IMR-90 (cell line): Measurements from ENCODE around the gene CDHR3. TPM values are rescaled to one million over a fixed set of nuclear protein-coding genes. Genes with fewer than 3 reads are reported as not detected.

Experiments
- ATAC-seq: fragments of 200-7000 bp; cut with Tn5 transposase; 2 replicates; pipeline ENCODE4 v1.9.1; 2020; ENCODE audit warnings: low read depth, mild to moderate bottlenecking, moderate library complexity
- BruUV-seq: library from RNA; stranded (reverse); fragments of 400-500 nt; replicated peaks from 2 replicates; lab custom pipeline; 2021; lab: Mats Ljungman, UMichigan
- CTCF ChIA-PET: fragments of 300-600 bp; formaldehyde crosslinking; extraction: SDS; loops from one replicate; lab custom pipeline; 2021; ENCODE audit warnings: antibody characterized with exemption; lab: Yijun Ruan, JAX
- POLR2A ChIA-PET: fragments of 300-600 bp; sonication (Branson Sonifier 250); formaldehyde crosslinking; loops from one replicate; lab custom pipeline; 2022; ENCODE audit warnings: antibody characterized with exemption; ENCODE audit not compliant: unreplicated experiment; lab: Charles Lee
- DNase-seq: peaks from one replicate; pipeline ENCODE4 v3.0.0; 2013
- H2AFZ ChIP-seq: replicated peaks from 2 replicates; pipeline ENCODE3; 2013; ENCODE audit warnings: low read length, mild to moderate bottlenecking; ENCODE audit not compliant: poor library complexity
- H2AK5ac ChIP-seq: 2 replicates; pipeline ENCODE4 v1.6.1; 2013; ENCODE audit warnings: low read depth, low read length, inconsistent platforms
- H2AK9ac ChIP-seq: replicated peaks from 2 replicates; pipeline ENCODE3; 2013; ENCODE audit warnings: mild to moderate bottlenecking, low read depth, low read length, moderate library complexity; ENCODE audit not compliant: poor library complexity
- H2BK120ac ChIP-seq: 2 replicates; pipeline ENCODE4 v1.6.1; 2013; ENCODE audit warnings: low read depth, low read length, inconsistent platforms
- H2BK15ac ChIP-seq: 3 replicates; pipeline ENCODE4 v1.6.1; 2013; ENCODE audit warnings: low read depth, low read length, inconsistent platforms
- H2BK20ac ChIP-seq: 2 replicates; pipeline ENCODE4 v1.6.1; 2013; ENCODE audit warnings: low read depth, mild to moderate bottlenecking, inconsistent platforms, low read length, moderate library complexity
- H2BK5ac ChIP-seq: 2 replicates; pipeline ENCODE4 v1.6.1; 2013; ENCODE audit warnings: mild to moderate bottlenecking, low read depth, low read length, inconsistent platforms; ENCODE audit not compliant: poor library complexity, severe bottlenecking
- H3K14ac ChIP-seq: replicated peaks from 2 replicates; pipeline ENCODE4 v1.6.1; 2013; ENCODE audit warnings: low read depth, low read length, inconsistent platforms
- H3K18ac ChIP-seq: 2 replicates; pipeline ENCODE4 v1.6.1; 2013; ENCODE audit warnings: low read depth, low read length, control low read depth
- H3K23ac ChIP-seq: 2 replicates; pipeline ENCODE4 v1.6.1; 2013; ENCODE audit warnings: low read depth, low read length, inconsistent platforms
- H3K27ac ChIP-seq: 2 replicates; pipeline ENCODE4 v1.5.1; 2013; ENCODE audit warnings: mild to moderate bottlenecking, control low read depth, low read length; ENCODE audit not compliant: insufficient read depth
- H3K27me3 ChIP-seq: 2 replicates; pipeline ENCODE4 v1.6.1; 2013; ENCODE audit warnings: low read length; ENCODE audit not compliant: control insufficient read depth, insufficient read depth
- H3K36me3 ChIP-seq: 2 replicates; pipeline ENCODE4 v1.6.1; 2013; ENCODE audit warnings: low read length, mixed read lengths; ENCODE audit not compliant: control insufficient read depth, insufficient read depth
- H3K4ac ChIP-seq: 2 replicates; pipeline ENCODE4 v1.6.1; 2013; ENCODE audit warnings: low read depth, low read length, inconsistent platforms
- H3K4me1 ChIP-seq: 2 replicates; pipeline ENCODE4 v1.6.1; 2013; ENCODE audit warnings: low read length, mixed read lengths; ENCODE audit not compliant: control insufficient read depth, insufficient read depth
- H3K4me2 ChIP-seq: 2 replicates; pipeline ENCODE4 v1.6.1; 2013; ENCODE audit warnings: low read depth, mild to moderate bottlenecking, control low read depth, low read length, moderate library complexity
- H3K4me3 ChIP-seq: 2 replicates; pipeline ENCODE4 v1.5.1; 2013; ENCODE audit warnings: low read depth, mild to moderate bottlenecking, control low read depth, low read length, moderate library complexity; ENCODE audit not compliant: insufficient read depth
- H3K56ac ChIP-seq: 2 replicates; pipeline ENCODE4 v1.6.1; 2013; ENCODE audit warnings: low read length, inconsistent platforms; ENCODE audit not compliant: insufficient read depth; ENCODE audit errors: extremely low read depth
- H3K79me1 ChIP-seq, 2 experiments: 2 replicates each; pipeline ENCODE4 v1.6.1; 2013; ENCODE audit warnings: low read length in 2 of 2, inconsistent platforms in 1 of 2, low read depth in 1 of 2
- H3K9ac ChIP-seq: 2 replicates; pipeline ENCODE4 v1.6.1; 2013; ENCODE audit warnings: low read depth, low read length, control low read depth
- H3K9me1 ChIP-seq: 2 replicates; pipeline ENCODE4 v1.6.1; 2013; ENCODE audit warnings: low read length, inconsistent platforms; ENCODE audit not compliant: insufficient read depth
- H3K9me3 ChIP-seq: 2 replicates; pipeline ENCODE4 v1.6.1; 2013; ENCODE audit warnings: low read length; ENCODE audit not compliant: control insufficient read depth, insufficient read depth
- H4K20me1 ChIP-seq: 2 replicates; pipeline ENCODE4 v1.6.1; 2013; ENCODE audit warnings: low read length, inconsistent platforms; ENCODE audit not compliant: insufficient read depth
- H4K5ac ChIP-seq: 2 replicates; pipeline ENCODE4 v1.6.1; 2013; ENCODE audit warnings: mild to moderate bottlenecking, low read depth, low read length, control low read depth
- H4K8ac ChIP-seq, 2 experiments: 2 replicates each; pipeline ENCODE4 v1.6.1; 2013; ENCODE audit warnings: low read depth in 2 of 2, low read length in 2 of 2, control low read depth in 1 of 2, inconsistent platforms in 1 of 2
- H4K91ac ChIP-seq: 2 replicates; pipeline ENCODE4 v1.6.1; 2013; ENCODE audit warnings: low read depth, low read length, inconsistent platforms; ENCODE audit not compliant: insufficient read depth
- BHLHE40 ChIP-seq: fragments of 150-350 bp; IDR thresholded peaks from 2 replicates; pipeline ENCODE4 v1.6.1; 2016; ENCODE audit warnings: mild to moderate bottlenecking, low read depth, low read length
- CEBPB ChIP-seq: IDR thresholded peaks from 2 replicates; pipeline ENCODE4 v1.6.1; 2012; ENCODE audit warnings: low read depth, low read length, improper control_type of control experiment
- FOS ChIP-seq: fragments of 150-350 bp; IDR thresholded peaks from 2 replicates; pipeline ENCODE4 v1.6.1; 2016; ENCODE audit warnings: low read depth, low read length
- MAFK ChIP-seq: IDR thresholded peaks from 2 replicates; pipeline ENCODE4 v1.6.1; 2012; ENCODE audit warnings: low read depth, low read length, improper control_type of control experiment
- MAZ ChIP-seq: IDR thresholded peaks from 2 replicates; pipeline ENCODE4 v1.6.1; 2012; ENCODE audit warnings: low read depth, mild to moderate bottlenecking, low read length, improper control_type of control experiment, moderate library complexity, borderline replicate concordance
- MXI1 ChIP-seq: IDR thresholded peaks from 2 replicates; pipeline ENCODE4 v1.6.1; 2012; ENCODE audit warnings: low read depth, mild to moderate bottlenecking, low read length, moderate library complexity, borderline replicate concordance
- NFE2L2 ChIP-seq: fragments of 150-350 bp; IDR thresholded peaks from 2 replicates; pipeline ENCODE4 v1.6.1; 2016; ENCODE audit warnings: low read depth, mild to moderate bottlenecking, low read length
- POLR2A ChIP-seq: IDR thresholded peaks from 2 replicates; pipeline ENCODE4 v1.6.1; 2012; ENCODE audit warnings: mild to moderate bottlenecking, low read depth, low read length
- RAD21 ChIP-seq: IDR thresholded peaks from 2 replicates; pipeline ENCODE4 v1.6.1; 2012; ENCODE audit warnings: low read length, improper control_type of control experiment
- RCOR1 ChIP-seq: IDR thresholded peaks from 2 replicates; pipeline ENCODE4 v1.6.1; 2012; ENCODE audit warnings: mild to moderate bottlenecking, low read length, improper control_type of control experiment; ENCODE audit not compliant: insufficient replicate concordance
- RFX5 ChIP-seq: IDR thresholded peaks from 2 replicates; pipeline ENCODE4 v1.8.0; 2012; ENCODE audit warnings: low read depth, mild to moderate bottlenecking, low read length, moderate library complexity
- WGBS, 2 experiments: methylation state at CpG; one replicate each; pipeline versions ENCODE4 v1.1.5 to v1.1.7; 2013; ENCODE audit warnings: missing lambda C conversion rate in 2 of 2; ENCODE audit not compliant: insufficient read length in 1 of 2; ENCODE audit errors: extremely low coverage in 2 of 2; 5-methylcytosine and 5-hydroxymethylcytosine counted together
- dilution Hi-C: fragments of 300-500 bp; cut with HindIII; formaldehyde crosslinking; loops from one replicate; pipeline ENCODE4 v1.14.3; 2018; ENCODE audit warnings: low sequenced_read_pairs; ENCODE audit not compliant: unreplicated experiment
- in situ Hi-C: fragments of 300-500 bp; cut with MboI; formaldehyde crosslinking; loops from 3 replicates; pipeline ENCODE4 v1.14.3; 2019; ENCODE audit warnings: low sequenced_read_pairs, inconsistent platforms, mixed read lengths
- intact Hi-C: fragments of 100-400 bp; cut with micrococcal nuclease; formaldehyde crosslinking; loops from 2 replicates; pipeline ENCODE4 v1.10.0; 2022
- polyA plus RNA-seq, 3 experiments: library from polyadenylated mRNA; depleted of rRNA; stranded (reverse); fragments of >200 nt; gene quantifications; 2 replicates each; pipeline ENCODE4 v1.2.3, GENCODE V29; 2012; ENCODE audit warnings: low replicate concordance in 1 of 3
- total RNA-seq: library from RNA; depleted of rRNA; stranded (reverse); fragments of >200 nt; gene quantifications from 2 replicates; pipeline ENCODE4 v1.2.3, GENCODE V29; 2012
- TF ChIP-seq, protein P1 (sequence below): conservative IDR thresholded peaks from 2 replicates; pipeline ENCODE4 v1.5.1; 2012; ENCODE audit warnings: mild to moderate bottlenecking, low read depth, low read length, improper control_type of control experiment
- TF ChIP-seq, protein P2 (sequence below): fragments of 150-350 bp; IDR thresholded peaks from 2 replicates; pipeline ENCODE4 v1.6.1; 2016; ENCODE audit warnings: low read depth, mild to moderate bottlenecking, low read length, moderate library complexity, borderline replicate concordance
- TF ChIP-seq, protein P3 (sequence below): fragments of 150-350 bp; IDR thresholded peaks from 2 replicates; pipeline ENCODE4 v1.6.1; 2017; ENCODE audit warnings: mild to moderate bottlenecking, antibody characterized with exemption, low read length, low read depth

Gene CDHR3
- total and polyA plus RNA-seq, 2 of the 4 experiments (the other 2 are of a cell fraction): 0.96 to 1.6 TPM

DNA sequence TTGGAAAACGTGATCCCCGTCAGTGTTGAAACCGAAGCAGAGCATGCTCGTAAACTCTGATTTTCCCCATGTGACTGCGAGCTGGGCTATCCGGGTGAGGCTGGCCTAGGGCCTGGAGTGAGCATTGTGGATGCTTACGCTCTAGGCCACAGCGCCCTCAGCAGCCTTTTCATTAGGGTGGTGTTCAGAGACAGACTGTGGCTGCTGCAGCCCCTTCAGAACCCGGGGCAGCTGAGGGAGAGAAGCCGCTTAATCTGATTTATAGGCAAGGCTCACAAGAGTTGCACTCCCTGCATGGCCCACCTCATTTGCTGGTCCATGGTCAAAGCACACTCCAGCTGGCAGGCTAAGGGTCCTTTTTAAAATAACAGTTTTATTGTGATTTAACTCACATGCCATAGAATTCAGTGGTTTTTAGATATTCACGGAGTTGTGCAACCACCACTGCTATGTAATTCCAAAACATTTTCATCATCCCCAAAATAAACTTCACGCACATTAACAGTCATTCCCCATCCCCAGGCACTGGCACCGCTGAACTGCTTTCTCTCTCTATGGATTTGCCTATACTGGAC, 76.5 kb downstream of the CDHR3 start:
- Histone ChIP-seq H3K56ac (0 out of 2 replicates have a peak overlapping the region, but pooled peaks have one; percentile 25), H4K91ac (peak overlapping the region; percentile 74), H3K4me3 (no peak overlapping the region), H3K36me3 (no peaks in the 10 kb centered on the region), H4K8ac (peak overlapping the region; percentile 17 to 78; a peak in 3 of 4 replicates), H3K27ac (peak overlapping the region; percentile 78), H3K27me3 (peaks cover 4% of the 10 kb centered on the region), H3K4me2 (no peak overlapping the region), H2BK120ac (peak overlapping the region; percentile 89), H3K79me1 (no peaks in the 10 kb centered on the region), H3K14ac (peak overlapping the region; percentile 68; the same call in 1 of the 2 replicates), H2AK5ac (peak overlapping the region; percentile 71), H2AK9ac (peak overlapping the region; percentile 1), H2BK5ac (peak overlapping the region; percentile 47), H3K9ac (no peak overlapping the region), H2BK15ac (peak overlapping the region; percentile 40), H2AFZ (peak overlapping the region; percentile 11), H2BK20ac (peak overlapping the region; percentile 90), H3K18ac (peak overlapping the region; percentile 81), H3K23ac (peak overlapping the region; percentile 55; the same call in 1 of the 2 replicates), H3K9me3 (0 out of 2 replicates have a peak, but pooled peaks cover 4% of the 10 kb centered on the region), H4K5ac (peak overlapping the region; percentile 40), H3K4ac (peak overlapping the region; percentile 91), H3K9me1 (peaks cover 21% of the 10 kb centered on the region), H4K20me1 (no peaks in the 10 kb centered on the region), H3K4me1 (peaks cover 32% of the 10 kb centered on the region)
- no TSS peak for BruUV-seq
- in situ Hi-C loops (loop anchor here (5.0 kb wide), 2 partner anchors 272 to 392 kb away; no protein-coding TSS in a partner anchor), intact Hi-C loops (loop anchor here (1.0 to 10.0 kb wide), 5 partner anchors 30 to 895 kb away; partner anchors contain the start of gene EFCAB10), dilution Hi-C loops (no loop called here)
- DNase-seq: peak; percentile 92
- CTCF ChIA-PET: interaction anchor here (1.0 to 3.0 kb wide), 3 partner anchors 26 to 280 kb away, joined by 3 to 9 read pairs (median 4); no protein-coding TSS in a partner anchor
- 36% methylated on average over 9 of the region's 13 CpGs; no CpG with 5 or more reads in 1 of the 2 experiments for WGBS, 2 experiments
- POLR2A ChIA-PET: no interaction called here
- peak; percentile 79 for ATAC-seq
- TF ChIP-seq CEBPB (peak; percentile 99), RCOR1 (peak; percentile 73), RAD21 (peak; percentile 40), POLR2A (no peak), NFE2L2 (no peak), MAFK (no peak), MXI1 (no peak), MAZ (no peak), FOS (0 out of 2 replicates have a peak, but pooled peaks have one; percentile 31), BHLHE40 (peak; percentile 84), RFX5 (0 out of 2 replicates have a peak, but pooled peaks have one; percentile 4)
- TF ChIP-seq, protein P1, sequence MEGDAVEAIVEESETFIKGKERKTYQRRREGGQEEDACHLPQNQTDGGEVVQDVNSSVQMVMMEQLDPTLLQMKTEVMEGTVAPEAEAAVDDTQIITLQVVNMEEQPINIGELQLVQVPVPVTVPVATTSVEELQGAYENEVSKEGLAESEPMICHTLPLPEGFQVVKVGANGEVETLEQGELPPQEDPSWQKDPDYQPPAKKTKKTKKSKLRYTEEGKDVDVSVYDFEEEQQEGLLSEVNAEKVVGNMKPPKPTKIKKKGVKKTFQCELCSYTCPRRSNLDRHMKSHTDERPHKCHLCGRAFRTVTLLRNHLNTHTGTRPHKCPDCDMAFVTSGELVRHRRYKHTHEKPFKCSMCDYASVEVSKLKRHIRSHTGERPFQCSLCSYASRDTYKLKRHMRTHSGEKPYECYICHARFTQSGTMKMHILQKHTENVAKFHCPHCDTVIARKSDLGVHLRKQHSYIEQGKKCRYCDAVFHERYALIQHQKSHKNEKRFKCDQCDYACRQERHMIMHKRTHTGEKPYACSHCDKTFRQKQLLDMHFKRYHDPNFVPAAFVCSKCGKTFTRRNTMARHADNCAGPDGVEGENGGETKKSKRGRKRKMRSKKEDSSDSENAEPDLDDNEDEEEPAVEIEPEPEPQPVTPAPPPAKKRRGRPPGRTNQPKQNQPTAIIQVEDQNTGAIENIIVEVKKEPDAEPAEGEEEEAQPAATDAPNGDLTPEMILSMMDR: peak; percentile 34
- TF ChIP-seq, protein P2, sequence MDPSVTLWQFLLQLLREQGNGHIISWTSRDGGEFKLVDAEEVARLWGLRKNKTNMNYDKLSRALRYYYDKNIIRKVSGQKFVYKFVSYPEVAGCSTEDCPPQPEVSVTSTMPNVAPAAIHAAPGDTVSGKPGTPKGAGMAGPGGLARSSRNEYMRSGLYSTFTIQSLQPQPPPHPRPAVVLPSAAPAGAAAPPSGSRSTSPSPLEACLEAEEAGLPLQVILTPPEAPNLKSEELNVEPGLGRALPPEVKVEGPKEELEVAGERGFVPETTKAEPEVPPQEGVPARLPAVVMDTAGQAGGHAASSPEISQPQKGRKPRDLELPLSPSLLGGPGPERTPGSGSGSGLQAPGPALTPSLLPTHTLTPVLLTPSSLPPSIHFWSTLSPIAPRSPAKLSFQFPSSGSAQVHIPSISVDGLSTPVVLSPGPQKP: no peak
- TF ChIP-seq, protein P3, sequence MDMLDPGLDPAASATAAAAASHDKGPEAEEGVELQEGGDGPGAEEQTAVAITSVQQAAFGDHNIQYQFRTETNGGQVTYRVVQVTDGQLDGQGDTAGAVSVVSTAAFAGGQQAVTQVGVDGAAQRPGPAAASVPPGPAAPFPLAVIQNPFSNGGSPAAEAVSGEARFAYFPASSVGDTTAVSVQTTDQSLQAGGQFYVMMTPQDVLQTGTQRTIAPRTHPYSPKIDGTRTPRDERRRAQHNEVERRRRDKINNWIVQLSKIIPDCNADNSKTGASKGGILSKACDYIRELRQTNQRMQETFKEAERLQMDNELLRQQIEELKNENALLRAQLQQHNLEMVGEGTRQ: 0 out of 2 replicates have a peak, but pooled peaks have one; percentile 10
